SIG-M5 (cell line): ENCODE results near the gene GOLGA2.

Experiments used
- DNase-seq: peaks from one replicate; lab custom pipeline; 2025; lab: John Stamatoyannopoulos, UW

The GOLGA2 gene

DNA sequence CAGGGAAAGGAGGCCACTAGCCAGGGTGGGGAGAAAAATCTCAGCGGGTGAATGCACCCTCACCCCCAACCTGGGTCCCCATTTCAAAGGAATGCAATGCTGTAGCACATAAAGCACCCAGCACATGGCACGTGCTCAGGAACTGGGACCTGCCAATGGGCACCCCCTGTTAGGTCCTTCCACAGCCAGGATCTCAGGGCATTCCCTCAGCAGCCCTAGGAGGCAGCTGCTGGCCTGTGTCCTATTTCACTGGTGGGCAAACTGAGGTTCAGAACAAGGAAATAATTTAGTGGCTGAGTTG, 63.9 kb downstream of the GOLGA2 start:
- no peak for DNase-seq

GRCh38 chr9:128211186-128211980, 64.4 kb downstream of the GOLGA2 start:
- no peak for DNase-seq

GRCh38 chr9:128208946-128209669, 66.7 kb downstream of the GOLGA2 start:
- DNase-seq = no peak

DNA sequence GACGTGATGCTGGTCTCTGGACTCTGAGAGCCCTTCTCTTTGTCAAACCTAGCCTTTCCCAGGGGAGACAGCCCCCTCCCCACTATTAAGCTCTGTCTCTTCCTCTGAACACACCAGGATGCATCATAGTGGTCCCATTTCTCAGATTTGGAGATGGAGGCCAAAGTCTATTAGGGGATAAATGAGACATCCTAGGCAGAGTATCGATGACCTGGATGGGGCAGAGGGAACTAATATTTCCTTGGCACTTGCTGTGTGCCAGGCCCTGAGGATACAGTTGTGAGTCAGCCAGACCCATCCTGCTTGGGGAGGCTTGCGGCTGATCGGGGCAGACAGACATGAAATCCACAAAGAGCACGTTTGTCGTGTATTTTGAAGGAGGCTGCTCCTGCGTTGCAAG, 67.4 kb downstream of the GOLGA2 start:
- DNase-seq = no peak

DNA sequence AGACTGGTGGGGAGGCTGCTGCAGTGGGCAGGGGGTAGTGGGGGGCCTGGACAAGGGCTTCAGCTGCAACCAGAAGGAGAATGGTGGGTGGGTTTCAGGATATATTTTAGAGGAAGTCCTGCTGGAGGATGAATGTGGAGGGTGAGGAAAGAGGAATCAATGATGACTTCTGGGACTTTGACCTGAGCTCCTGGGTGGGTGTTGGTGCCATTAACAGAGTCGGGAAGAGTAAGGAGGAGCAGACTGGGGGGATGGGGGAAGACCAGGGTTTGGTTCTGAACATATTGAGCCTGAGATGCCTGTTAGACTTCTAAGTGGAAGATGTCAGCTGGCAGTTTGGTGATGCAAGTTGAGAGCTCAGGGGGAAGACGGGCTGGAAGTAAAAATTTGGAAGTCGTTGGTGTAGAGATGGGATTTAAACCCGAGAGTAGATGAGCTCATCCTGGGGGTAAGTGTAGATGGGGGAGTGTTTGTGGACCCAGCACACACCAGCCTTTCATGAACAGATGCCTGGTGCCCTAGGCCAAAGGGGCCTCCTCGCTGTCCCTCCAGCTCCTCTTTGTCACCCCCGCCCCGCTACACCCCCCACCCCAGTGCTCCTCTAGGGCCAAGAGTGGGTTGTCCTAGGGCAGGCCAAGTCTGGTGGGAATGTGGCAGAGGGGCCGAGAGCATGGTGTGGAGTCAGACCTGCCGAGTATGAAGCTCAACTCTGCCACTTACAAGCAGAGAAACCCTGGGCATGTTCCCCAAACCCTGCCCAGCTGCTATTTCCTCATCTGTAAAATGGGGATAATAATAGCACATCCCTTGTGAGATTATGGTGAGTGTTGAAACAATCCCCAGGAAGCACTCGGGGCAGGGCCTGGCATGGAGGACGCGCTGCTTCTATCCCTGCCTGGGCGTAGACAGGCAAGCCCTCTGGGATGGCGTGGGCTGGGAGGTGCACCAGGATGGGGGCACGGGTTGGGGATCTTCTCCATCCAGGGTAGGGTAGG, 68.6 kb downstream of the GOLGA2 start:
- DNase-seq = peak; percentile 29

DNA sequence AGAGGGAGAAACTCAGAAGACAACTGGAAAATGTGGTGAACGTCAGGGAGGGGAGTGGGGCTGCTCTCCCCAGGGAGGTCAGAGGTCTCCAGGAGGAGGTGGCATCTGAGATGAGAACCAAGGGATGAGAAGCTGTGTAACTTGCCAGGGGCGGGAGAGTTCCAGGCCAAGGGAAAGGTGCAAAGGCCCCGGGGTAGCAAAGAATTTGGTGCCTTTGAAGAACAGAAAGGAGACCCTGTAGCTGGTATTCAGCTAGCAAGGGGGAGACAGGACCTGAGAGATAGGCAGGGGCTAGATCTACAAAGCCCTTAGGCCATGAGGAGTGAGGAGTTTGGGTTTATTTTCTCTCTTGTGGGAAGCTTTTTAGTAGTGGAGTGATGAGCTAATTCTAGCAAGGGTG, 69.3 kb downstream of the GOLGA2 start:
- DNase-seq = no peak
